GM21515 (cell line): ENCODE results near the gene HOMER2.

Source experiments
- ATAC-seq: cut with Tn5 transposase; IDR thresholded peaks from one replicate; pipeline ENCODE4 v1.9.1; 2021; ENCODE audit not compliant: unreplicated experiment

The HOMER2 gene

GRCh38 chr15:82804575-82804949 lies 148.0 kb downstream of the HOMER2 start:
- no peak for ATAC-seq

DNA sequence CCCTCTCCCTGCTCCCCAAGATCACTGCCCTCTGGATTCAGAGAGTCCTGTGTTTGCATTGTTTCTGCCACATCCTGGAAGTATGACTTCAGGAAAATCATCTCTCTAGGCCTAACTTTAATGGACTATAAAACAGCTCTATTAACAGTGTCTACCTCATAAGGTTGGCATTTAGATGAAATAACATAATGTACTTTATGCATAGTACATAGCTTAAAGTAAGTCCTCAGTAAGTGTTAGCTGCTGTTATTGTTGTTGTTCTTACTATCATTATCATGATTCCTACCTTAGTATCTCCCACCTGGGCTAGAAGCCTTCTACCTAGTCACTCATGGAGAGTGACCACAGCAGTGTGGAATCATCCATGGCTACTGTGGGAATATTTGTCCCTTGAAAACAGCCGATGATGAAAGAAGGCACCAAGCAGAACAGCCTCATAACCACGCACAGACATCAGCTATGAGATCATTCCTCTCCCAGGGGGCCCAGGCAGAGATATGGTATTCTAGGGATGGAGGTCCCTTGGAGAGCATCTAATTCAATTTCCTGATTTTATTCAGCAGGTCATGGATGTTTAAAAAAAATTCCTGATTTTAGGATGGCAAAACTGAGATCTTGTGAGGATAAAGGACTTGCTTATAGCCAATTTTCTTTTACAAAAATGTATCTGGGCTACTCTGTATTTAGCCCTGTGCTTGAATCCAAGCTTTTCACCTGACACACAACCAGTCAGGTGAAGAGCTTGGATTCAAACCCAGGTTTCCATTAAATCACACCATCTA lies 148.5 kb downstream of the HOMER2 start:
- no peak for ATAC-seq

GRCh38 chr15:82802497-82802896 lies 150.0 kb downstream of the HOMER2 start:
- no peak for ATAC-seq

GRCh38 chr15:82799183-82799841 lies 153.2 kb downstream of the HOMER2 start:
- ATAC-seq: no peak
